GM18907 (cell line): ENCODE data around the gene ZNF490.
"Not testable (repeated sequence)": the region's sequence is repeated elsewhere in the genome, so short reads cannot be mapped to it uniquely, and the experiment has no call there.

Experiments
- ATAC-seq: cut with Tn5 transposase; IDR thresholded peaks from one replicate; pipeline ENCODE4 v1.9.1; 2021; ENCODE audit warnings: mild to moderate bottlenecking, moderate library complexity; ENCODE audit not compliant: unreplicated experiment

The ZNF490 gene

DNA sequence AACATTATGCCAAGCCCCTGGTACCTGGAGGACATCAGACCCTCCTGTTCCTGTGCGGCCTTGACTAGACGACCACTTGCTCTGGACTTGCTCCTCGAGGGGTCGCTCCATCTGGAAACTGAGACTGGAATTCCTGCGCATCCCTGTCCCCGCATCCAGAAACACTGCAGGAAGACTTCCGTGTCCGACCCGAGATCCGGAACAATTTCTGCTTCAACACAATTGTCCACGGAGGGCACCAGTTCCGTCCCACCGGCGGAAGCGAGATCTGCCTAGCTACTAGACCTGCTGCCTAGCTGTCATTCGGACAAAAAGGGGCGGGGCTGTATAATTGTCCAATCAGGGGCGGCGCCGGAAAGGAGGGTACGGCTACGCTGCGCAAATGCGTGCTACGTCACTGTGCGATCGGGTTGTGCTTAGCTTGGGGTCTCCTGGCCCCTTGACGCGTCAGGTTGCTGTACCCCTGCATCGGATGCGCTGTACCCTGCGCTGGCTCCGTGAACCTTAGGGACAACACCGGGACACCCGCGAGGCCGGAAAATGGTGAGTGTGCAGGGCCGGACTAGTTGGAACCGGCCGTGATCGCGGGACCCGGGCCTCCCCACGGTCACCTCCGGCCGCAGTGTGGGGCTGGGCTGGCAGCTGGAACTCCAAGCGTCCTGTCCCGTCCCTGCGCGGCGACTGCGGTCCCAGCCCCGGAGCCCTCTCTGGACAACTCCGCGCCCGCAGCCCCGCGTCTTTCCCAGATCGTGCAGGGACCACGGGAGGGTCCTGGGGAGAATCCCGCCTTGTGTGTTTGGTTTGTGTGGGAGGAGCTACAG lies at the start of gene ZNF490, which contains the start of gene ZNF791:
TSS of gene ZNF490 (minus strand) at position 274 of the 821 bp plus-strand sequence. CDS start at position 141, 133 bp downstream.
TSS of gene ZNF791 (plus strand) at position 381 of the 821 bp plus-strand sequence. CDS start at position 541, 160 bp downstream.
- peak; percentile 74 for ATAC-seq

DNA sequence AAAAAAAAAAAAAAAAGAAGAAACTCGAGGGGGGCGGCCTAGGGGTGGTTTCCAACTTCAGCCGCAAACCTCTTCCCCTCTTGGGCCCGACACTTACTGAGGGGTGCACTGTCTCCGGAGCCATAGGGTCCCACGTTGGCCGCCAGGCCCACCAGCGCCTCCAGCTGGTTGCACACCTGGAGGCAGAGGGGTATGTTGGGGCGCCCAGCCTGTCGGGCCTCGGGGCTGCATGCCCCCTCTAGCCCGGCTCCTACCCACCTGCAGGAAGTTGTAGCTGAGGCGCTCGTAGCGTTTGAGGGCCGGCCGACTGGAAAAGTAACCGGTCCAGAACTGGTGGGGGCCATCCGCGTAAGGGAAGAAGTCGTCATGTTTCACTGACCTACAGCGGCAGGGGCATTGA lies 47.4 kb upstream of the ZNF490 start:
- ATAC-seq = no peak

DNA sequence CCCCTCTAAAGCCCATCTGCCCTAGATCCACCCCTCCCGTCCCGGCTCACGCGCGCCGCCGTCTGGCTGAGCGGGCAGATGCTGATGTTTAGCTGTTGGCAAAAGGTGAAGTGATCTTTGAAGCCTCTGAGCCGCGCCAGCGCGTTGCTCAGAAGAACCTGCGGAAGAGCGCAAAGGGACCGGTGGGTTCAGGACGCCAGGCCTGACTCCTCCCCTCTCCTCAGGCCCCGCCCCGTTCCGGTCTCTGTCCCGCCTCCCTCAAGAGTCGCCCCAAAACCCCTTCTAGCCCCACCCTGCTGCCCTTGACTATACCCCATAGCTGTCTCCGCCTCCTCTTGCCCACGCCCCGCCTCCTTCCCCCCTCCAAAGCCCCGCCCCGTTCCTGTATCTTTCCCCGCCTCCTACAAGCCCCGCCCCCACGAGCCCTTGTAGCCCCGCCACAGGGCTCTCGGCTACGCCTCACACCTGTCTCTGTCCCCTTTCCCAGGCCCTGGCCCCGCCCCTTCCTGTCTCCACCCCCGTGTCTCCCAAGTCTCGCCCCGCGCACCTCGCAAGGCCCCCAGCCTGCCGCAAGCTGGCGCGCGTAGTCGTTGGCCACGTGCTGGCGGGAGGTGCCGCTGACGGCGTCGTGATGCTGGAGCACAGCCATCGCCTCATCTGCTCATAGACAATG lies 46.4 kb upstream of the ZNF490 start:
- no peak for ATAC-seq

DNA sequence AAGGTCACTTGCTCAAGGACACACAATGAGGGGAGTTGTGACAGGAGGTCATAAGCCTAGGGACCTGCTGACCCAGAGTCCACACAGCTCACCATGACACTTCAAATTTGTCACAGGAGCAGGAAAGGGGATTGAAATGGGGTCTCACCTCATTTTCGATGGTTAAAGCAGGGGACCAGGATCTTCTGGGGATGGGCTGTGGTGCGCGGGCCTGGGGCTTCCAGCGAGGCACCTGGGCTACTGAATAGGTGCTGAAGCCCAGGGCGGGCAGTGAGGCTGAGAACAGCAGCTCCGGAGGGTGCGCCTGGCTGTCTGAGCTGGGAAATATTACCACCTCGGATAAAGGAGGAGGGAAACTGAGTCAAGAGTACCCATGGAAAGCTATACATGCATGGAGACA lies 44.9 kb upstream of the ZNF490 start:
- no peak for ATAC-seq

DNA sequence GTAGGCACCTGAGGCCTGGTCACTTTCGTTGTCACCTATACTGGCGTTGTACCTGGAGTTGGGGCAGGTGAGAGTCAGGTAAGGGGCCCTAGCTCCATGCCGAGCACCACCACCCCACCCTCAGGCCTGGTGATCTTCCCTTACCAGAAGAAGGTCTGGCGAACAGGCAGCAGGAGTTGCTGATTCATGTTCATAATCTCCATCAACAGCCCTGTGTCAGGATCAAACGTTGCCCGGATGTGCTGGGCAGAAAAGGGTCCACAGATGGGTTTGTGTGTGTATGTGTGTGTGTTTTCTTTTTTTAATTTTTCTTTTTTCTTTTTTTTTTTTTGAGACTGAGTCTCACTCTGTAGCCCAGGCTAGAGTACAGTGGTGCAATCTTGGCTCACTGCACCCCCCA lies 41.6 kb upstream of the ZNF490 start:
- ATAC-seq = no peak

DNA sequence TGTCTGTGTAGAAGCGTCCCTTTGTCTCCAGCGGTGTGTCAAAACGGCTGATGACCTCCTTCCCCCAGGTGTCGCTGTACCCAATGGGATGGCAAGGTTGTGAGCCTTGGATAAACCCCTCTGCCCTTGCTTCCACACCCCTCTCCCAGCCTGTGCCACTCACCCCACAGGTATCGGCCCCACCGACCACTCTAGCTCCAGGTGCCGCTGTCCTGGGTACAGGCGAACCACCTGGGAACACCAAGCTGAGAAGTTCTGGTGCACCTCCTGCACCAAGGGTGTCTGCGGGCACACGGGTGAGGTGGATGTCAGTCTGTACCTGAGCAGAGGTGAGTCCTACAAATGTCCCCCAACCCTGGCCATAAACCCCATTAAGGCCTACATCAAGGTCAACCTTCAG lies 39.3 kb upstream of the ZNF490 start:
- ATAC-seq = no peak

DNA sequence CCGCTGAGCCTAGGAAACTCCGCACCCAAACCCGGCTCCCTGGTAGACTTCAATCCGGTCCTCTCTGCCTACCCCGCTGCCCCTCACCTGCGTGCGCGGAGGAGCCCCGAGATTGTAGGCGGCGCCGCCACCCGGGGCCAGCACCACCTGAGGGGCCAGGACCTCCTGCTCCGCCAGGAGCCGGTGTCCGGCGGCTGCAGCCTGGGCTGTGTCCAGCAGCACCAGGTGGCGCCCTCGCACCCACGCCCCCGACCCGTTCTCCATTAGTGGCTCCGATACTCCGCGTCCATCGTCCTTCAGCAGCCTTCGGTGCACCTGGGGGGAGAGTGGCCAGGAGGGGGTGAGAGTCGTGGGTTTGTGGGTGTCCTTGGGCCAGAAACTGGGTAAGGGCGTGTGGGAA lies 37.5 kb upstream of the ZNF490 start:
- no peak for ATAC-seq

DNA sequence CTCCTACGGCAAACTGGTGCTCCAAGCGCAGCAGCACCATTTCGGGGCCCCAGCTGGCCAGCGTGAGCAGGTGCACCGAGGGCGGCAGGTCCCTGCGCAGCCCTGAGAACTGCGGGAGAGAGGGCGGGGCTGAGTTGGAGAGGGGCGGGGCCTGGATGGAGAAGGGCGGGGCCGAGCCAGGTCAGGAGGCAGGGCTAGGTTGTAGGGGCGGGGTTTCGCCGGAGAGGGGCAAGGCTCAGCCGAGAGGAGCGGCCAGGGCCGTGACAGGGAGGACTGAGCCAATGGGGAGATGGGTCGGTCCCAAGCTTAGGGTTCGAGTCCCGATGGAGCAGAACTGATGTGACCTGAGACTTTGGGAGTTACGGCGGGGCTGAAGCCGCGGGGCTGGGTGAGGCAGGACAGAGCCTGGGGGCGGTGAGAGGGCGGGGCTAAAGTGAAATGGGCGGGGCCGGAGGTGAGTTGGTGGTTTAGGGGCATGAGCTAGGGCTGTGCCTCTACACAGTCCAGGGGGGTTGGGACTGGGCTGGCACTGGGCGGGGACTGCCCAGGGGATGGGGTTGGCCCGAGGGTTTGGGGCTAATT lies 37.0 kb upstream of the ZNF490 start:
- no peak for ATAC-seq

DNA sequence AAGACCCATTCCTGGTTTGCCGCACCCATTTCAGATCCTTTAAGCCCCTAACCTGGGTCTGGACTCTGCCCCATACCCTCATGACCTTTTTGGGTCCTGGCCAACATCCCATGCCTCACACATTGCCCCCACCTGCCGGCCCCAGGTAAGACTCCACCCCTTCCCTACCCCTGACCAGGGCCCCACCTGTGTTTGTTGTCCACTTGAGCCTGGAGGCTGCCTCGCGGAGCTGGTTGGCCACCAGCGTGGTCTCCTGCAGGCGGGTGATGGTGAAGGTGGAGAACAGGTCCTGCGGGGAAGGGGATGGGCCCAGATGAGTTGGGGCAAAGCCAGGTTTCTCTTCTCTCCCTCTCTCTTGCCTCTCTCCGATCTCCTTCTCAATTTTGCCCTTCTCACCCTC lies 36.4 kb upstream of the ZNF490 start:
- ATAC-seq = no peak

DNA sequence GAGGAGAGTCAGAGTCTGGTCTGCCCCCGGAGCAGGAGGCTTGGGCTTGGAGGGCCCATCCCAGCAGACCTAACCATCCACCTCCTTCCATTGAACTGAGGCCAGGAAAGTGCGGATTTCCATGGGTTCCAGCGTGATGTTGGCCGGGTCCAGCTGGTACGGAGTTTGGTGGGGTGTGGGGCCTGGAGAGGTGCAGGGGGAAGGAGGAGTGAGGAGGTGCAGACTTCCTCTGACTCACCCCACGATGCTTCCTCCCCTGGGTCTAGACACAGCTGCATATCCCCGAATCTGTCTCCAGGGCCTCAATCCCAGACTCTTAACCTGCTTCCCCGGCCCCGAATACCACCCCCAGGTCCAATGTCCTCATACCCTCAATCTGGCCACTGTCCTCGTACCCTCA lies 35.9 kb upstream of the ZNF490 start:
- no peak for ATAC-seq

DNA sequence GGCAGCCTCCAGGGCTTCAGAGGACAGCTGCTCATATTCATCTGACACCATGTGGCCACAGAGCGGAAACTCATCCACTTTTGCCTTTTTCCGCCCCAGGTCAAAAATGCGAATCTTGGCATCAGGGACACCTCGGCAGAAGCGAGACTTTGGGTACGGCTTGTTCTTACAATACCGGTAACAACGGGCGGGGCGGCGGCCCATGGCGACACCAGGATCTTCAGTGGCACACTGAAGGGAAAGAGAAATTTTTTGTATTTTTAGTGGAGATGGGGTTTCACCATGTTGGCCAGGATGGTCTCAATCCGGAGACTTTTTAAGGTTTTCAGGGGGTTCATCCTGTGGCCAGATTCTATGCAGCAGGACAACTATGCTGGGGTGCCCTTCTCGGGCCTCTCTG lies 33.1 kb upstream of the ZNF490 start:
- ATAC-seq = not testable (repeated sequence)

DNA sequence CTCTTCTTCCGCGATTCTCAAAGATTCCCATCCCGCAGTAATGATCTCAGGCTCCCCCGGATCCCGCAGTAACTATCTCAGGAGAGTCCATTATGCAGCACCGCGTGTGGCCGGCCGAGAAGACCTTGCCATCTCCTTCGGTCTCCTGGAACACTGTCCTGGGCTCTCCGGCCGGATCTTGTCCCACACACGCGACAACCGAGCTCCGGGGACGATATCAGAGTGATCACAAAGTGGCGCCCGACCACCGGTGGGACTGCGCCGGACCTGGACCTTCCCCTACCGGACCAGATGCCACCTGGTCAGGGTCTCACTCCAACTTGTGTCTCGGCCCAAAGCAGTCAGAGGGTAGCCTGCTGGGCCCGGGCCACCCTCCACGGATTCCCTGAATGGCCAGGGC lies 31.9 kb upstream of the ZNF490 start:
- ATAC-seq = no peak

DNA sequence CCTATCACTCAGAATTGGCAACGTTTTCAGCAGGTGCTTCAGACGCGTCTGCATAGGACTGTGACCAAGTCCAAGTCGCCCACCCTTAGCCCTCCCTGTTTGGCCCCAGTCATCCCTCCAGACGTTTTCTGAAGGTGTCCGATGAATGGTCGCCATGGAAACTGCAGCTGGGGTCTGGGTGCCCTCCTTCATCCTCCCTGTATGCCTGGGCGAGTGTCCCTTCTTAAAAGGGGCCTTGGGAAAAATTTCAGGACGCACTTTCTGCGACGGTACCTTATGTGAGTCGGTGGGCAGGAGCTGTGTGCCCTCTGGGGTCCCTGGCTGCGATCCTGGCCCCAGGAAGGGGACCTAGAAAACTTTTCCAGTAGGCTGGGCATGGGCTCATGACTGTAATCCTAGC lies 30.8 kb upstream of the ZNF490 start:
- ATAC-seq = no peak

DNA sequence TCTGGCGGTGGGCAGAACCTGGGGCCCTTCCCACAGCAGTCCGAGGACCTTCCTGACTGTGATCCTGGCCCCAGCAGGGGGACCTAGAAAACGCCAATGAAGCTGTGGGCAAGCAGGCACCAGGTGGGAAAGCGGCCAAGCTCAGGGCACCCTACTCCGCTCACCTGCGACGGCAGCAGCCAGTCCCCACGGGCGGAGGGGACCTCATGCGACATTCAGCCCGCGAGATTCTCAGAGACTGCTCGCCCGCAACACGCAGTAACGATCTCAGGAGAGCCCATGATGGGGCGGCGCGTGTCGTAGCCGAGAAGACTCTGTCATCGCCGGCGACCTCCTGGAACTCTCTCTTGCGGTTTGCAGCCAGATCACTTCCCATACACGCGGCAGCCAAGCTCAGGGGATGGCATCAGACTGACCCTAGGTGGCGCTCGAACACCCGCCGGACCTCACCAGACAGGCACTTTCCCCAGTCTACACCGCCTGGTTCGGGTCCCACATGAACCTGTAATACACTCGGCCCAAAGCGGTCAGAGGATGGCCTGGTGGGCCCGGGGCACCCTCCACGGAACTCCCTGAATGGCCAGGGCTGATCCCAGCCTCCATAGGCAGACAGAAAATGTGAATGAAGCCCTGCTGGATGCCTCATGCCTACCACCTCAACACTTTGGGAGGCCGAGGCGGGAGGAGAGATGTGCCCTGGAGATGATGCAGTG lies 29.4 kb upstream of the ZNF490 start:
- ATAC-seq = peak; percentile 48

DNA sequence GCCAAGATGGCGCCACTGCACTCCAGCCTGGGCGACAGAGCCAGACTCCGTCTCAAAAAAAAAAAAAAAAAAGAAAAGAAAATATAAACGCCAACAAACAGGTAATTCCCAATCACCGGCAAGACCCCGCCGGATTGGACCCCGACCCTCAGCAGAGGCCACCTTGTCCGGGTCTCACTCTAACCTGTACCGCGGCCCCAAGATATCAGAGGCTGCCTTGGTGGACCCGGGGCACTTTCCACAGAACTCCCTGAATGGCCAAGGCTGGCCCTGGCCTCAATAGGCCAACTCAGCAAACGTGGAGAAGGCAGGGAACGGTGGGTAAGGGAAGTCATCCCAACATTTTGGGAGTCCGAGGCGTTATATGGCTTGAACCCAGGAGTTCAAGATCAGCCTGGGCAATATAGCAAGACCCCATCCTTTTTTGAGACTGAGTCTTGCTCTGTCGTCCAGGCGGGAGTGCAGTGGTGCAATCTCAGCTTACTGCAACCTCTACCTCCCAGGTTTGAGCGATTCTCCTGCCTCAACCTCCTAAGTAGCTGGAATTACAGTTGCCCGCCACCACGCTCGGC lies 28.1 kb upstream of the ZNF490 start:
- no peak for ATAC-seq

DNA sequence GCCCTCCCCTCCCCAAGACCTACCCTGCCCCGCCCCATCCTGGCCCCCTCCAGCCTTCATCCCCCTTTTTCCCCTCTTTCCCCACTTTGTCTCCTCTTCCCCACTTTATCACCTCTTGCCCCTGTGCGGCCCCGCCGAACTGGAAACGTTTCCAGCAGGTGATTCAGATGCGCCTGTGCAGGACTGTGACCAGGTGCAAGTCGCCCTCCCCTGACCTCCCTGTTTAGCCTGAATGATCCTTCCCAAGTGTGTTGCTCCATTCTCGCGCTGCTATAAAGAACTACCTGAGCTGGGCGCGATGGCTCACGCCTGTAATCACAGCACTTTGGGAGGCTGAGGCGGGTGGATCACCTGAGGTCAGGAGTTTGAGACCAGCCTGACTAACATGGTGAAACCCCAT lies 26.0 kb upstream of the ZNF490 start:
- no peak for ATAC-seq

DNA sequence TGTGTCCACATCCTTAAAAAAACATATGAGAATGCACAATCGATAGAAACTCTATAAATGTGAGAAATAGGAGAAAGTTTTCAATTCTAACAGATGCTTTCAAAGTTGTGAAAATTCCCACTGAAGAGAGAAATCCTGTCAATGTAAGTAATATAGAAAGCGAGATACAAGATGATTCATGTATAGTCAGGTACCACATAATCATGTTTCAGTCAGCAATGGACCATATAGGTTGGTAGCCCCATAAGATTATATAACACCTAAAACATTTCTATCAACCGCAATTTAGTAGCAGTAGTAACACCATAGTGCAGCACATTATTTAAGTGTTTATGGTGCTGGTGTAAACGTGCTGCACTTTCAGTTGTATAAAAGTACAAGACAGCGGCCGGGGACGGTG lies 18.6 kb upstream of the ZNF490 start:
- ATAC-seq = no peak

DNA sequence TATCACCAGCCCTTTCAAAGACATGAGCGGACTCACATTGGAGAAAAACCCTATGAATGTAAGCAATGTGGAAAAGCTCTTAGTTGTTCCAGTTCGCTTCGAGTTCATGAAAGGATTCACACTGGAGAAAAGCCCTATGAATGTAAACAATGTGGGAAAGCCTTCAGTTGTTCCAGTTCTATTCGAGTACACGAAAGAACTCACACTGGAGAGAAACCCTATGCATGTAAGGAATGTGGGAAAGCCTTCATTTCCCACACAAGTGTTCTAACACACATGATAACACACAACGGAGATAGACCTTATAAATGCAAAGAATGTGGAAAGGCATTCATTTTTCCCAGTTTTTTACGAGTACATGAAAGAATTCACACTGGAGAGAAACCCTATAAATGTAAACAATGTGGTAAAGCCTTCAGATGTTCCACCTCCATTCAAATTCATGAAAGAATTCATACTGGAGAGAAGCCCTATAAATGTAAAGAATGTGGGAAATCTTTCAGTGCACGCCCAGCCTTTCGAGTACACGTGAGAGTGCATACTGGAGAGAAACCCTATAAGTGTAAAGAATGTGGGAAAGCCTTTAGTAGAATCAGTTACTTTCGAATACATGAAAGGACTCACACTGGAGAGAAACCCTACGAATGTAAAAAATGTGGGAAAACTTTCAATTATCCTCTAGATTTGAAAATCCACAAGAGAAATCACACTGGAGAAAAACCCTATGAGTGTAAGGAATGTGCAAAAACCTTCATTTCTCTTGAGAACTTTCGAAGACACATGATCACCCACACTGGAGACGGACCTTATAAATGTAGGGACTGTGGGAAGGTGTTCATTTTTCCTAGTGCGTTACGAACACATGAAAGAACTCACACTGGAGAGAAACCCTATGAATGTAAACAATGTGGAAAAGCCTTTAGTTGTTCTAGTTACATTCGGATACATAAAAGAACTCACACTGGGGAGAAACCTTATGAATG lies 17.7 kb upstream of the ZNF490 start:
- ATAC-seq = no peak

DNA sequence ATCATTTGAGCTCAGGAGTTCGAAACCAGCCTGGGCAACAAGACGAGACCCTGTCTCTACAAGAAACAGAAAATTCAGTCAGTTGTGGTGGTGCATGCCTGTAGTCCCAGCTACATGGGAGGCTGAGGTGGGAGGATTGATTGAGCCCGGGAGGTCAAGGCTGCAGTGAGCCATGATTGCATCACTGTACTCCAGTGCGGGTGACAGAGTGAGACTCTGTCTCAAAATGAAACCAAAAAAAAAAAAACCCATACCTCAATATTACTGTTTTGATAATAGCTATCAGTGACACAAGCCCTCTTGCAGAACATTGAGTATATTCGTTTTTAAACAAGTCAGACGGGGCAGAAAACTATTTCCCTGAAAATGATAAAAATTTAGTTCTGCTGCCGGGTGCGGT lies 16.3 kb upstream of the ZNF490 start:
- ATAC-seq = no peak
